Liver (tissue), 3 donors: Measurements from ENCODE around the gene ALK.

Experiments
- CTCF ChIP-seq: fragments of 150-350 bp; IDR thresholded peaks from 2 replicates; pipeline ENCODE4 v1.5.1; 2017; ENCODE audit warnings: improper control_type of control experiment, low read depth, low read length; ENCODE audit not compliant: missing input control
- JUND ChIP-seq, 2 donors: IDR thresholded peaks; 2 replicates each; pipeline ENCODE4 v1.6.1; 2016; ENCODE audit warnings: antibody characterized with exemption in 2 of 2
- RAD21 ChIP-seq, 2 donors: IDR thresholded peaks; 2 replicates each; pipeline ENCODE4 v1.6.1; 2016; ENCODE audit warnings: antibody characterized with exemption in 2 of 2, mild to moderate bottlenecking in 2 of 2
- REST ChIP-seq: IDR thresholded peaks from 2 replicates; pipeline ENCODE4 v1.6.1; 2016; ENCODE audit warnings: antibody characterized with exemption, mild to moderate bottlenecking
- TAF1 ChIP-seq: conservative IDR thresholded peaks from 2 replicates; pipeline ENCODE4 v1.6.1; 2016; ENCODE audit warnings: antibody characterized with exemption, mild to moderate bottlenecking
- ZBTB33 ChIP-seq: IDR thresholded peaks from 2 replicates; pipeline ENCODE4 v1.6.1; 2016; ENCODE audit warnings: antibody characterized with exemption
- donor health status: healthy.
- donor health status: healthy.

GRCh38 chr2:29206941-29207340 lies 714.4 kb downstream of the ALK start:
- no peak for TF ChIP-seq RAD21 (IDR thresholded peaks at IDR 0.05)
- TF ChIP-seq TAF1 = no peak
- no peak for TF ChIP-seq CTCF
- TF ChIP-seq JUND (IDR thresholded peaks at IDR 0.05) = no peak
- TF ChIP-seq ZBTB33 = no peak
- no peak for TF ChIP-seq REST
